Endodermal cell (in vitro differentiated cells): ENCODE results near the gene CTNND2. TPM values are rescaled to one million over a fixed set of nuclear protein-coding genes. Genes with fewer than 3 reads are reported as not detected.

Experiments
- DNase-seq: peaks from one replicate; pipeline ENCODE4 v3.0.0-alpha.2; 2017
- H3K27ac ChIP-seq: 2 replicates; pipeline ENCODE4 v1.5.1; 2013; ENCODE audit warnings: mild to moderate bottlenecking, low read depth, low read length, moderate library complexity
- H3K27me3 ChIP-seq: 2 replicates; pipeline ENCODE4 v1.6.1; 2013; ENCODE audit warnings: mild to moderate bottlenecking, low read length, moderate library complexity; ENCODE audit not compliant: insufficient read depth, control insufficient read depth, poor library complexity, severe bottlenecking
- H3K36me3 ChIP-seq: 2 replicates; pipeline ENCODE4 v1.7.0; 2013; ENCODE audit warnings: mild to moderate bottlenecking, low read length, moderate library complexity; ENCODE audit not compliant: control insufficient read depth, insufficient read depth
- H3K4me1 ChIP-seq: one replicate; pipeline ENCODE4 v1.7.0; 2013; ENCODE audit warnings: low read length; ENCODE audit not compliant: control insufficient read depth, insufficient read depth
- H3K4me3 ChIP-seq: 2 replicates; pipeline ENCODE4 v1.5.1; 2013; ENCODE audit warnings: mild to moderate bottlenecking, low read length, moderate library complexity
- H3K9ac ChIP-seq: 2 replicates; pipeline ENCODE4 v1.6.1; 2013; ENCODE audit warnings: mild to moderate bottlenecking, low read length, moderate library complexity; ENCODE audit not compliant: poor library complexity, severe bottlenecking; ENCODE audit errors: extremely low read depth
- H3K9me3 ChIP-seq: 2 replicates; pipeline ENCODE4 v1.6.1; 2013; ENCODE audit warnings: mild to moderate bottlenecking, low read length, moderate library complexity; ENCODE audit not compliant: control insufficient read depth
- H3K27ac Mint-ChIP-seq: 2 replicates; pipeline ENCODE4 v1.8.0; 2020; ENCODE audit warnings: mixed read lengths
- H3K27me3 Mint-ChIP-seq: 2 replicates; pipeline ENCODE4 v1.8.0; 2021; ENCODE audit warnings: mild to moderate bottlenecking, mixed read lengths; ENCODE audit not compliant: insufficient read depth
- H3K36me3 Mint-ChIP-seq: 2 replicates; pipeline ENCODE4 v1.8.0; 2020; ENCODE audit warnings: low read depth, mixed read lengths
- H3K4me1 Mint-ChIP-seq: 2 replicates; pipeline ENCODE4 v1.8.0; 2020; ENCODE audit warnings: mixed read lengths
- H3K4me3 Mint-ChIP-seq: 2 replicates; pipeline ENCODE4 v1.8.0; 2020; ENCODE audit warnings: mild to moderate bottlenecking, moderate library complexity, mixed read lengths
- H3K9me3 Mint-ChIP-seq: 2 replicates; pipeline ENCODE4 v1.8.0; 2020; ENCODE audit warnings: mild to moderate bottlenecking, mixed read lengths
- WGBS, 2 experiments: methylation state at CpG; one replicate each; pipeline versions ENCODE4 v1.1.5 to v1.1.7; 2013; ENCODE audit warnings: missing lambda C conversion rate in 2 of 2, mixed read lengths in 1 of 2; ENCODE audit not compliant: insufficient coverage in 1 of 2, insufficient read length in 1 of 2; 5-methylcytosine and 5-hydroxymethylcytosine counted together
- total RNA-seq, 2 donors: library from RNA; stranded (reverse); fragmentation: NEBNext Ultra II Directional in 1 of 2; extraction: Animal tissue kit (Norgen Biotek cat#: 25700) in 1 of 2; gene quantifications; 2 replicates in 1 of 2; 3 replicates in 1 of 2; pipeline ENCODE4 v1.2.1, GENCODE V29; 2021
- TF ChIP-seq, protein P1 (sequence below): fragments of 200-600 bp; sonication (generic); conservative IDR thresholded peaks from 2 replicates; pipeline ENCODE4 v1.5.0; 2021; ENCODE audit warnings: antibody characterized with exemption, mild to moderate bottlenecking

CTNND2 gene
- total RNA-seq, 2 donors from 2014 or later = 6.5 to 10.3 TPM

DNA sequence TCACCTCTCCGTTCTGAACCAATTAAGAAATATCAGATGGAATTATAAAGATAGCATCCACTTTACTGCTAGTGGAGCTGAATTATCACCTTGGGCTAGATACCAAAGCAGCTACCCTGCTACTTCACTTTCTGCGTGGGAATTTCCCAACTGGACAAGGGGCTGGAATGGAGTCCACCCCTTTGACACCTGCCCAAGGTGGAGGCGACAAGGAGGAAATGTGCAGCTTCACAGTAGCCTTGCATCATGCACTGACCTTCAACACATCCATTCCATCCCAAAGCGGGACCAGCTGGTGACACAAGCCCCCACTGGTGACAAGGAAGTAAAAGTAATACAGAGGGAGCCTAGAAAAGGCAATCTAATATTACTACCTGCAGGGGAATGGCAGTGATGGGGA, 30.7 kb downstream of the CTNND2 start:
- TF ChIP-seq, protein P1, sequence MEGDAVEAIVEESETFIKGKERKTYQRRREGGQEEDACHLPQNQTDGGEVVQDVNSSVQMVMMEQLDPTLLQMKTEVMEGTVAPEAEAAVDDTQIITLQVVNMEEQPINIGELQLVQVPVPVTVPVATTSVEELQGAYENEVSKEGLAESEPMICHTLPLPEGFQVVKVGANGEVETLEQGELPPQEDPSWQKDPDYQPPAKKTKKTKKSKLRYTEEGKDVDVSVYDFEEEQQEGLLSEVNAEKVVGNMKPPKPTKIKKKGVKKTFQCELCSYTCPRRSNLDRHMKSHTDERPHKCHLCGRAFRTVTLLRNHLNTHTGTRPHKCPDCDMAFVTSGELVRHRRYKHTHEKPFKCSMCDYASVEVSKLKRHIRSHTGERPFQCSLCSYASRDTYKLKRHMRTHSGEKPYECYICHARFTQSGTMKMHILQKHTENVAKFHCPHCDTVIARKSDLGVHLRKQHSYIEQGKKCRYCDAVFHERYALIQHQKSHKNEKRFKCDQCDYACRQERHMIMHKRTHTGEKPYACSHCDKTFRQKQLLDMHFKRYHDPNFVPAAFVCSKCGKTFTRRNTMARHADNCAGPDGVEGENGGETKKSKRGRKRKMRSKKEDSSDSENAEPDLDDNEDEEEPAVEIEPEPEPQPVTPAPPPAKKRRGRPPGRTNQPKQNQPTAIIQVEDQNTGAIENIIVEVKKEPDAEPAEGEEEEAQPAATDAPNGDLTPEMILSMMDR = no peak
- H3K4me3 ChIP-seq = no peak overlapping the region
- Mint-ChIP-seq H3K9me3 (no peaks in the 10 kb centered on the region), H3K4me1 (no peaks in the 10 kb centered on the region), H3K27me3 (peaks cover 1% of the 10 kb centered on the region), H3K4me3 (no peak overlapping the region), H3K27ac (no peak overlapping the region), H3K36me3 (no peaks in the 10 kb centered on the region)
- 91% methylated on average over 4 of the region's 4 CpGs; no CpG with 5 or more reads in 1 of the 2 experiments for WGBS, 2 experiments
- no peaks in the 10 kb centered on the region for H3K27me3 ChIP-seq
- no peaks in the 10 kb centered on the region for H3K4me1 ChIP-seq
- no peaks in the 10 kb centered on the region for H3K36me3 ChIP-seq
- H3K27ac ChIP-seq = no peak overlapping the region
- H3K9me3 ChIP-seq = no peaks in the 10 kb centered on the region
- DNase-seq = no peak
- no peak overlapping the region for H3K9ac ChIP-seq

DNA sequence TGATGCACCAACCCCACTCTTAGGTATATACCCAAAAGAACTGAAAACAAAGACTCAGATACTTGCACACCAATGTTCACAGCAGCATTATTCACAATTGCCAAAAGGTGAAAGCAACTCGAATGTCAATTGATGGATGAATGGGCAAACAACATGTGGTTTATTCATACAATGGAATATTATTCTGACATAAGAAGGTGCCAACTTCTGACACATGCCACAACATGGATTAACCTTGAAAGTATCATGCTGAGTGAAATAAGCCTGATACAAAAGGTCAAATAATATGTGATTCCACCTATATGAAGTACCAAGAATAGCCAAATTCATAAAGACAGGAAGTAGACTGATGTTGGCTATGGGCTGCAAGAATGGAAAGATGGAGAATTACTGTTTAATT, 35.0 kb downstream of the CTNND2 start:
- H3K4me1 Mint-ChIP-seq = no peaks in the 10 kb centered on the region
- H3K4me3 Mint-ChIP-seq = no peak overlapping the region
- no peaks in the 10 kb centered on the region for H3K36me3 Mint-ChIP-seq
- Histone ChIP-seq H3K36me3 (no peaks in the 10 kb centered on the region), H3K27ac (no peak overlapping the region), H3K4me3 (no peak overlapping the region), H3K27me3 (no peaks in the 10 kb centered on the region), H3K4me1 (no peaks in the 10 kb centered on the region), H3K9ac (no peak overlapping the region), H3K9me3 (no peaks in the 10 kb centered on the region)
- no peak for DNase-seq
- no peak overlapping the region for H3K27ac Mint-ChIP-seq
- WGBS, 2 experiments = 60 to 94% methylated on average over 1 of the region's 1 CpG
- peaks cover 1% of the 10 kb centered on the region for H3K27me3 Mint-ChIP-seq
- no peaks in the 10 kb centered on the region for H3K9me3 Mint-ChIP-seq
- TF ChIP-seq, protein P1 = no peak

DNA sequence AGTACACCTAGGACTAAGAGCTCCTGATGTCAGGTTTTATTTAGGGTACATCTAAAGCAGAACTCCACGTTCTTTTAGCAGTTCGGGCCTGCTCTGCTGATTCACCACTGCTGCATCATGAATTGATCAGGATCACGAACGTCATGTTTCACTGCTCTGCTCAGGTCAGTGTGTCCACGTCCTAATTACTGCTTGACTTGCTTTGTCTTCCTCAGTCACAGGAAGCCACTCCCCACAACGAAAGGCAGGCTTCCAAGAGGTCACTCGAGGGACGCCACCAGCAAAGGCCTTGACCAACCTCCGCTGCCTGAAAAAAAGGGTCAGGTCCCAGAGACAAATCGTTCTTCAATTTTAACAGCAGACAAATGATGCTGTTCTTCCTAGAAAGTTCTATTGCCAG, 40.3 kb downstream of the CTNND2 start:
- 87 to 92% methylated on average over 8 to 10 of the region's 10 CpGs for WGBS, 2 experiments
- Histone ChIP-seq H3K27me3 (no peaks in the 10 kb centered on the region), H3K27ac (no peak overlapping the region), H3K36me3 (no peaks in the 10 kb centered on the region), H3K4me1 (no peaks in the 10 kb centered on the region), H3K4me3 (no peak overlapping the region), H3K9me3 (no peaks in the 10 kb centered on the region), H3K9ac (no peak overlapping the region)
- Mint-ChIP-seq H3K9me3 (no peaks in the 10 kb centered on the region), H3K36me3 (no peaks in the 10 kb centered on the region), H3K4me1 (no peaks in the 10 kb centered on the region), H3K4me3 (no peak overlapping the region), H3K27ac (no peak overlapping the region), H3K27me3 (no peaks in the 10 kb centered on the region)
- TF ChIP-seq, protein P1 = no peak
- no peak for DNase-seq
